Measurements from ENCODE around the gene UBAC2. TPM values are rescaled to one million over a fixed set of nuclear protein-coding genes. Genes with fewer than 3 reads are reported as not detected.

Gene UBAC2
- total RNA-seq, 1 experiment from 2014 or later = 103 TPM

DNA sequence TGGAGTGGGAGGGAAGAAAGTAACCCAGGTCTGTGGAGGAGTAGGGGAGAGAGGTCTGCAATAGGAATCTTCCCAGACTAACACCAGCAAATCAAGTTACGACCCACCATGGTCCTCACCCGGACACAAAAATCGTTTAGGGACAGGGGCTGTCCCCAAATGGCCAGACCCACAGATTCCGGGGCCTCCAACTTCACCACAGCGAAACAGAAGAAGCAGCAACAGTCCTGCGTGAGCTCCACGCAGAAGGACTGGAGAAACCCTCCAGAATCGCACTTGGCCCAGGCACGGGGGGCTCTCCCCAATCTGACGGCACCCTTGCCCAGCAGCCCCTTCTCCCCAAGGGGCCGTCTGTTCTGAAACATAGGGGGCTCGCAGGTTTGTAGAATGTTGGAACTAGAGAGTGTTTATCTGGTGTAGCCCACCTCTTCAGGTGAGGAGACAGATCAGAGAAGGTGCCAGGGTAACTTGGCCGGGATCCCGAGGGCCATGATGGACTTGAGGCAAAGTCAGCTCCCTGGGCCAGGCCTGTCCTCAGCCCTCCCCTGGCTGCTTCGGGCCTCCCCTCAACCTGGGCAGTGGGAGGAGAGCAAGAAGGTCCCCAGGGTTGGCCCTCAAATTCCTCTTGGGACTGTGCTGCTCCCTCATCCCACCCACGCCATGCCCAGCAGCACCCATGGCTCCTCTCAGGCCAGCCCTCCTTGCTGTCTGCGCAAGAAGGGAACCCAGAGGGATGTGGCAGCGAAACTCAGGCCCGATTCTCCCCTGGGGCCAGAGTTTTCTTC lies 189.1 kb downstream of the UBAC2 start:
- no peak overlapping the region for H3K4me3 Mint-ChIP-seq (ENCODE audit: unreplicated experiment)
- no peak overlapping the region for H3K27ac Mint-ChIP-seq (ENCODE audit: unreplicated experiment)
- Histone ChIP-seq H3K4me1 (no peaks in the 10 kb centered on the region), H3K27me3 (replicated peaks; ENCODE audit: control insufficient read depth, insufficient read depth, low read length) (no peaks in the 10 kb centered on the region), H3K36me3 (ENCODE audit: control insufficient read depth, insufficient read depth, low read length) (no peaks in the 10 kb centered on the region), H3K9me3 (no peaks in the 10 kb centered on the region), H3K4me3 (ENCODE audit: low read depth, low read length) (no peak overlapping the region)
- POLR2A ChIA-PET = no interaction called here
- CTCF ChIA-PET = no interaction called here
- BruUV-seq (replicated peaks) = no TSS peak
- intact Hi-C loops (cut with micrococcal nuclease; ENCODE audit: unreplicated experiment) = no loop called here
- TF ChIP-seq CTCF (IDR thresholded peaks at IDR 0.05; ENCODE audit: insufficient read depth in 1 of 2, low read depth in 1 of 2, low read length in 1 of 2, severe bottlenecking in 1 of 2, unreplicated experiment in 1 of 2) = no peak
- DNase-seq = peak in 1 of 2 experiments; percentile 23
- H3K27me3 Mint-ChIP-seq (ENCODE audit: insufficient read depth, unreplicated experiment) = no peaks in the 10 kb centered on the region
- H3K36me3 Mint-ChIP-seq (ENCODE audit: insufficient read depth, unreplicated experiment) = peaks cover 15% of the 10 kb centered on the region
- H3K9me3 Mint-ChIP-seq (ENCODE audit: unreplicated experiment) = no peaks in the 10 kb centered on the region
- H3K4me1 Mint-ChIP-seq (ENCODE audit: low read depth, unreplicated experiment) = no peaks in the 10 kb centered on the region

DNA sequence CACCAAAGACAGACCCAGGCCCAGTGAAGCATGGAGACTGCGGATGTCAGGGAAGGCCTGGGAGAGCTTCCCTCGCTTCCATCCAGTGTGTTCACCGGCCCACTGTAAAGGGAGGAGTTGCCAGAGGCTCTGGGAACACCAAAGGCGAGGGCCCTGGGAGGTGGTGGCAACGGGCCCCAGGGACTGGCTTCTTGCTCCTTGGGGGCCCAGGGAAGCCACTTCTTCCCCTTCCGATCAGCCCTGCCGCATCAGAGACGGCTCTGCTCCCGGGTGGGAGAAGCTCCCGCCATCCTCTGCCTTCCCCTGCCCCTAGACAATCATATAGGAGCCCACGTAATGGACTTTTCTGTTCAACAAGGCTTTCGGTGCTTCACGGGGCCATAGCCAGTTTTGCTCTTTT lies 189.9 kb downstream of the UBAC2 start:
- intact Hi-C loops (cut with micrococcal nuclease; ENCODE audit: unreplicated experiment) = no loop called here
- Mint-ChIP-seq H3K9me3 (ENCODE audit: unreplicated experiment) (no peaks in the 10 kb centered on the region), H3K27me3 (ENCODE audit: insufficient read depth, unreplicated experiment) (no peaks in the 10 kb centered on the region), H3K27ac (ENCODE audit: unreplicated experiment) (no peak overlapping the region), H3K4me1 (ENCODE audit: low read depth, unreplicated experiment) (no peaks in the 10 kb centered on the region), H3K4me3 (ENCODE audit: unreplicated experiment) (no peak overlapping the region), H3K36me3 (ENCODE audit: insufficient read depth, unreplicated experiment) (peaks cover 15% of the 10 kb centered on the region)
- Histone ChIP-seq H3K4me3 (ENCODE audit: low read depth, low read length) (no peak overlapping the region), H3K9me3 (no peaks in the 10 kb centered on the region), H3K4me1 (no peaks in the 10 kb centered on the region), H3K27me3 (replicated peaks; ENCODE audit: control insufficient read depth, insufficient read depth, low read length) (no peaks in the 10 kb centered on the region), H3K36me3 (ENCODE audit: control insufficient read depth, insufficient read depth, low read length) (no peaks in the 10 kb centered on the region)
- POLR2A ChIA-PET = no interaction called here
- CTCF ChIA-PET = no interaction called here
- TF ChIP-seq CTCF (IDR thresholded peaks at IDR 0.05; ENCODE audit: insufficient read depth in 1 of 2, low read depth in 1 of 2, low read length in 1 of 2, severe bottlenecking in 1 of 2, unreplicated experiment in 1 of 2) = no peak
- peak in 1 of 2 experiments; percentile 25 for DNase-seq
- no TSS peak for BruUV-seq (replicated peaks)

- Histone ChIP-seq H3K36me3 (ENCODE audit: control insufficient read depth, insufficient read depth, low read length) (no peaks in the 10 kb centered on the region), H3K4me1 (no peaks in the 10 kb centered on the region), H3K27me3 (replicated peaks; ENCODE audit: control insufficient read depth, insufficient read depth, low read length) (no peaks in the 10 kb centered on the region), H3K4me3 (ENCODE audit: low read depth, low read length) (no peak overlapping the region), H3K9me3 (no peaks in the 10 kb centered on the region)
- no peak for TF ChIP-seq CTCF (IDR thresholded peaks at IDR 0.05; ENCODE audit: insufficient read depth in 1 of 2, low read depth in 1 of 2, low read length in 1 of 2, severe bottlenecking in 1 of 2, unreplicated experiment in 1 of 2)
- BruUV-seq (replicated peaks) = no TSS peak
- intact Hi-C loops (cut with micrococcal nuclease; ENCODE audit: unreplicated experiment) = no loop called here
- CTCF ChIA-PET = no interaction called here
- Mint-ChIP-seq H3K4me3 (ENCODE audit: unreplicated experiment) (no peak overlapping the region), H3K9me3 (ENCODE audit: unreplicated experiment) (no peaks in the 10 kb centered on the region), H3K27me3 (ENCODE audit: insufficient read depth, unreplicated experiment) (no peaks in the 10 kb centered on the region), H3K4me1 (ENCODE audit: low read depth, unreplicated experiment) (no peaks in the 10 kb centered on the region), H3K27ac (ENCODE audit: unreplicated experiment) (no peak overlapping the region), H3K36me3 (ENCODE audit: insufficient read depth, unreplicated experiment) (peaks cover 8% of the 10 kb centered on the region)
- DNase-seq = no peak
- POLR2A ChIA-PET = no interaction called here
These were observed 191.3 kb downstream of the UBAC2 start for GRCh38 chr13:99391781-99392469.
